A549 (cell line): Measurements from ENCODE around the gene GOLT1B. TPM values are rescaled to one million over a fixed set of nuclear protein-coding genes. Genes with fewer than 3 reads are reported as not detected.

Experiments
- ATAC-seq, 2 experiments: fragments of 200-7000 bp in 1 of 2; fragments of >200 bp in 1 of 2; cut with Nextera tagmentation in 1 of 2; cut with Tn5 transposase in 1 of 2; 3 replicates each; pipeline versions ENCODE4 v1.8.0 to v1.9.1; 2018 to 2020; ENCODE audit warnings: mild to moderate bottlenecking in 1 of 2, moderate library complexity in 1 of 2
- CTCF ChIA-PET: fragments of 300-600 bp; sonication (Branson Sonifier 250); formaldehyde crosslinking; extraction: SDS; loops from one replicate; lab custom pipeline; 2021; ENCODE audit warnings: antibody characterized with exemption, inconsistent platforms; lab: Yijun Ruan, JAX
- POLR2A ChIA-PET: fragments of 350-600 bp; formaldehyde crosslinking; extraction: SDS; loops from one replicate; lab custom pipeline; 2021; ENCODE audit warnings: antibody characterized with exemption, inconsistent platforms; lab: Yijun Ruan, JAX
- DNase-seq, 2 experiments: peaks; one replicate each; pipeline versions ENCODE4 v3.0.0 to v3.0.0-alpha.2; 2011 to 2016; ENCODE audit warnings: low read depth in 1 of 2, low spot score in 1 of 2
- FAIRE-seq: peaks from 2 replicates; lab custom pipeline; 2011; peaks lifted over from hg19 to GRCh38; lab: Jason Lieb, UNC
- H3K27ac ChIP-seq, 2 experiments: fragments of >200 bp; sonication (Bioruptor Twin); formaldehyde crosslinking; 3 replicates each; pipeline ENCODE4 v1.5.1; 2016 to 2017
- H3K4me1 ChIP-seq: fragments of >200 bp; sonication (Bioruptor Twin); formaldehyde crosslinking; 3 replicates; pipeline ENCODE4 v1.6.1; 2016
- H3K4me2 ChIP-seq: fragments of >200 bp; sonication (Bioruptor Twin); formaldehyde crosslinking; 3 replicates; pipeline ENCODE4 v1.6.1; 2016
- H3K4me3 ChIP-seq: fragments of >200 bp; sonication (Bioruptor Twin); formaldehyde crosslinking; 3 replicates; pipeline ENCODE4 v1.5.1; 2016
- H3K9me3 ChIP-seq: fragments of >200 bp; sonication (Bioruptor Twin); formaldehyde crosslinking; 3 replicates; pipeline ENCODE4 v1.6.1; 2016
- BHLHE40 ChIP-seq: IDR thresholded peaks from 2 replicates; pipeline ENCODE4 v1.6.1; 2012; ENCODE audit warnings: low read depth, low read length, inconsistent platforms
- CBX2 ChIP-seq: fragments of 200-600 bp; sonication (generic); IDR thresholded peaks from 2 replicates; pipeline ENCODE4 v1.6.1; 2016; ENCODE audit warnings: low read depth, mild to moderate bottlenecking, borderline replicate concordance
- CEBPB ChIP-seq, 2 experiments: fragments of >200 bp in 1 of 2; sonication (Bioruptor Twin) in 1 of 2; formaldehyde crosslinking in 1 of 2; IDR thresholded peaks; 2 replicates each; pipeline ENCODE4 v1.6.1; 2012 to 2016
- CHD2 ChIP-seq: fragments of 150-350 bp; IDR thresholded peaks from 2 replicates; pipeline ENCODE4 v1.6.1; 2014; ENCODE audit warnings: low read length; ENCODE audit not compliant: partially characterized antibody
- EP300 ChIP-seq, 2 experiments: fragments of >200 bp; sonication (Bioruptor Twin); formaldehyde crosslinking; IDR thresholded peaks; 2 replicates in 1 of 2; 3 replicates in 1 of 2; pipeline ENCODE4 v1.6.1; 2016 to 2017
- ESRRA ChIP-seq: fragments of 150-350 bp; IDR thresholded peaks from 2 replicates; pipeline ENCODE4 v1.6.1; 2014; ENCODE audit warnings: mild to moderate bottlenecking, low read length, borderline replicate concordance
- FOSL2 ChIP-seq, 2 experiments: fragments of 450-650 bp in 1 of 2; fragments of >200 bp in 1 of 2; sonication (Bioruptor Twin) in 1 of 2; formaldehyde crosslinking; IDR thresholded peaks; 2 replicates each; pipeline versions ENCODE4 v1.5.0 to v1.6.1; 2016 to 2020; ENCODE audit warnings: mild to moderate bottlenecking in 1 of 2, moderate library complexity in 1 of 2
- HOXA7 ChIP-seq: fragments of 250-450 bp; sonication (Bioruptor Pico); IDR thresholded peaks from 2 replicates; pipeline ENCODE4 v1.5.0; 2020; ENCODE audit warnings: mild to moderate bottlenecking, moderate library complexity
- HOXB5 ChIP-seq: fragments of 250-450 bp; sonication (Bioruptor Pico); IDR thresholded peaks from 2 replicates; pipeline ENCODE4 v1.5.0; 2020; ENCODE audit warnings: mild to moderate bottlenecking, moderate library complexity
- JUN ChIP-seq, 2 experiments: fragments of >200 bp; sonication (Bioruptor Twin); formaldehyde crosslinking; IDR thresholded peaks; 2 replicates in 1 of 2; 3 replicates in 1 of 2; pipeline ENCODE4 v1.6.1; 2016 to 2017
- JUNB ChIP-seq: fragments of >200 bp; sonication (Bioruptor Twin); formaldehyde crosslinking; IDR thresholded peaks from 2 replicates; pipeline ENCODE4 v1.6.1; 2016
- KDM5A ChIP-seq: fragments of 200-600 bp; sonication (generic); IDR thresholded peaks from 2 replicates; pipeline ENCODE4 v1.6.1; 2016; ENCODE audit warnings: antibody characterized with exemption, mild to moderate bottlenecking
- MAFK ChIP-seq: fragments of 450-650 bp; IDR thresholded peaks from 2 replicates; pipeline ENCODE4 v1.6.1; 2014; ENCODE audit not compliant: partially characterized antibody
- MYC ChIP-seq: IDR thresholded peaks from 2 replicates; pipeline ENCODE4 v1.6.1; 2012; ENCODE audit warnings: mild to moderate bottlenecking, inconsistent platforms, low read length, improper control_type of control experiment, borderline replicate concordance
- NFE2L2 ChIP-seq: fragments of 150-350 bp; conservative IDR thresholded peaks from 2 replicates; pipeline ENCODE4 v1.6.1; 2014; ENCODE audit warnings: low read length
- POLR2AphosphoS2 ChIP-seq: conservative IDR thresholded peaks from 2 replicates; pipeline ENCODE4 v1.6.1; 2012; ENCODE audit warnings: low read length, improper control_type of control experiment, inconsistent platforms
- RARB ChIP-seq: fragments of 250-450 bp; sonication (Bioruptor Pico); IDR thresholded peaks from 2 replicates; pipeline ENCODE4 v1.8.0; 2021; ENCODE audit warnings: mild to moderate bottlenecking, moderate library complexity
- RFX5 ChIP-seq: fragments of 450-650 bp; IDR thresholded peaks from 2 replicates; pipeline ENCODE4 v1.7.1; 2014; ENCODE audit warnings: antibody characterized with exemption, mild to moderate bottlenecking, moderate library complexity
- RNF2 ChIP-seq: fragments of 200-600 bp; sonication (generic); IDR thresholded peaks from 2 replicates; pipeline ENCODE4 v1.6.1; 2016; ENCODE audit warnings: low read depth, mild to moderate bottlenecking, antibody characterized with exemption, moderate library complexity, borderline replicate concordance
- SMC3 ChIP-seq: fragments of >200 bp; sonication (Bioruptor Twin); formaldehyde crosslinking; IDR thresholded peaks from 3 replicates; pipeline ENCODE4 v1.6.1; 2018; ENCODE audit warnings: inconsistent platforms
- SREBF2 ChIP-seq: fragments of 450-650 bp; IDR thresholded peaks from 2 replicates; pipeline ENCODE4 v1.6.1; 2014; ENCODE audit warnings: mild to moderate bottlenecking, moderate library complexity
- TFCP2L1 ChIP-seq: fragments of 250-450 bp; sonication (Bioruptor Pico); IDR thresholded peaks from 2 replicates; pipeline ENCODE4 v1.5.0; 2021; ENCODE audit warnings: mild to moderate bottlenecking
- TP53 ChIP-seq: fragments of 250-450 bp; sonication (Bioruptor Pico); IDR thresholded peaks from 2 replicates; pipeline ENCODE4 v1.5.0; 2021; ENCODE audit warnings: mild to moderate bottlenecking, moderate library complexity
- ZNF302 ChIP-seq: fragments of 250-450 bp; sonication (Bioruptor Pico); IDR thresholded peaks from 2 replicates; pipeline ENCODE4 v1.9.0; 2021; ENCODE audit warnings: inconsistent platforms, mild to moderate bottlenecking, moderate library complexity
- WGBS: methylation state at CpG from one replicate; pipeline ENCODE4 v1.1.6; 2017; ENCODE audit errors: missing lambda C conversion rate; 5-methylcytosine and 5-hydroxymethylcytosine counted together
- polyA plus RNA-seq, 4 experiments: library from polyadenylated mRNA; depleted of rRNA in 3 of 4; stranded (reverse); fragments of >200 nt; fragmentation: RNase III in 1 of 4; extraction: RNeasy Plus Mini Kit Qiagen cat#74134 plus additional on column Dnase treatment in 1 of 4; gene quantifications; 2 replicates in 3 of 4; 3 replicates in 1 of 4; pipeline ENCODE4 v1.2.3, GENCODE V29; 2011 to 2017
- TF ChIP-seq, protein P1 (sequence below): fragments of 200-600 bp; sonication (generic); IDR thresholded peaks from 2 replicates; pipeline ENCODE4 v1.6.1; 2016; ENCODE audit warnings: antibody characterized with exemption, mild to moderate bottlenecking, moderate library complexity
- TF ChIP-seq, protein P2 (sequence below): fragments of >200 bp; sonication (Bioruptor Twin); formaldehyde crosslinking; IDR thresholded peaks from 3 replicates; pipeline ENCODE4 v1.6.1; 2016
- TF ChIP-seq, protein P3 (sequence below): fragments of 250-450 bp; sonication (Bioruptor Pico); IDR thresholded peaks from 2 replicates; pipeline ENCODE4 v1.5.0; 2021; ENCODE audit warnings: mild to moderate bottlenecking, moderate library complexity, borderline replicate concordance

GOLT1B gene
- polyA plus RNA-seq, 2 of the 4 experiments (the other 2 are of a cell fraction): 73.4 to 80.4 TPM

DNA sequence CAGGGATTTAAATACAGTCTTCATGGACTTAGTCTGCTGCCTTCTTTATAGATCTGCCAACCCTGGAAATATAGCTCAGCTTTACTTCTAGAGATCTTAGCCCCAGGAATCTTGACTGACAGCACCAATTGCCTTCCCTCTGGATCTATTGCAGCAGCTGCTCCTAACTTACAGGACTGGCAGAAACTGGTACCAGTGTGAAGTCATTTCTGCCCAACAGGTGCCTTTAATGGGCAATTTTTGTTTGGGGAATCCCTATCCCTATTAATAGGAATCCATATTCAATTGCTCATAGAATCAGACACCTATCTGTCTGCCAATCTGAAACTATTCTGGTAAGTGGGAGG, 51.7 kb downstream of the GOLT1B start:
- H3K9me3 ChIP-seq: no peaks in the 10 kb centered on the region
- CTCF ChIA-PET: interaction anchor here (1.4 kb wide), 1 partner anchor 11 kb away, joined by 4 read pairs; no protein-coding TSS in a partner anchor
- TF ChIP-seq TFCP2L1 (CRISPR knock-in tag) (no peak), ZNF302 (CRISPR knock-in tag) (no peak), CHD2 (no peak), RARB (no peak), TP53 (CRISPR knock-in tag) (no peak), JUN (IDR thresholded peaks at IDR 0.05) (no peak), RNF2 (no peak), MYC (no peak), HOXB5 (CRISPR knock-in tag) (no peak), NFE2L2 (no peak)
- no peak; a peak in 1 of 6 replicates for ATAC-seq
- no peak overlapping the region for H3K4me2 ChIP-seq
- no peak for DNase-seq
- no peaks in the 10 kb centered on the region for H3K4me1 ChIP-seq
- POLR2A ChIA-PET: no interaction called here
- no peak for FAIRE-seq
- no peak overlapping the region for H3K27ac ChIP-seq
- no peak overlapping the region for H3K4me3 ChIP-seq

DNA sequence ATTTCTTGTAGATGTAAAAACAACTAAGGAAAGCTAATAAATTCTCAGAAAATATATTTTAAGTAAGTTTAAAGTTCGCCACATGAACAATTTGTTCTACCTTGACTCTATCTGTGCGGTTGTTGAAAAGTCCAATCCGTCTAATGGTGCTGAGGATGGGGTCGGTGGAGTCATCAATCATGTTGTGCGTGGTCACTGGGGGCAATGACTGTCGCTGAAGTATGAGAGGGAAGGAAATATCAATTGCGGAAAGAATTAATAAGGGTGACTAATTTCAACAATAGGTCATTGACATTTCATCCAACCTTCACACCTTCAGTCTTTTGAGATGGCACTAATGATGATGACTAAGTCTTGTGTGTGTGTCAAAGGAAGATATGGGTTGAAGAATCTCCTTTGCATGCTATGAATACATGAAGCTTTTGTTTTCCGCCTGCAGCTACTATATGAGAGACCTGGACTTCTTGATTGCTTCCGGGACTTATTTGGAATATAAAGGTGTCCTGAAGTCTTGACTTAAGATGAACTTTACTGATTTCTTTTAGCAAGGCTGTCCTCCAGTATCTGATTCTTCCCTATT, 56.6 kb downstream of the GOLT1B start:
- WGBS: 82% methylated on average over 9 of the region's 9 CpGs

DNA sequence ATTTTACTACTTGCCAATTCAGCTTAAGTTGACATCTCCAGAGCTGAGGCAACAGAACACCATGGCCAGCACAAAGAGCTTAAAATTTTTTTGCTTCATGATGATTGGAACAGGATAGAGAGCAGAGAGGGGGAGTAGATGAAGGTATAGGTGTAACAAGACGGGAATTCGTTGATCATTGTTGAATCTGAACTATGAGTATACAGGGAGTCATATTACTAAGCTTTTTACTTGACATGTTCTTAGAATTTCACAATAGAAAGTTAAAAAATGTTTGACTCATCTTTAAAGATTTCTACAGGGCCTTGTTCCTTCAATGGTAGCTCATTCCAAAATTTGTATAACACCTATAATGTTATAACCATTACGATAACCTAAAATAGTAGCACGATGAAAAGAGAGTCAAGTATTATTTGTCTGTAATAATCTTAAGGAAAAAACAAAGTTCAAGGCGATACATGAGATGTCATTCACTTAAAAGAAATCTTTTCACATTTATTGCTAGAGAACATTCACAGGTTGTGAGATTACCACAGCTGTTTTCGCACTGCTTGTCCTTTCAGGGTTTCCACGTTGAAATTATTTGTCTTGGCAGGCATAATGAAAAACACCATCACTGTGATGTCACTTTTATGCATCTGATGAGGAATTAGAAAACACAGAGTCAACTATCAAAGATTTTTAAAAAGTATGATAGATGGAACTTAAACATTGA, 58.4 kb downstream of the GOLT1B start:
- no peak overlapping the region for H3K4me3 ChIP-seq
- peak overlapping the region; percentile 63 to 78; a peak in 5 of 6 replicates for H3K27ac ChIP-seq
- peak; percentile 92 to 97 for ATAC-seq
- H3K4me2 ChIP-seq: peak overlapping the region; percentile 58
- peak; percentile 96 for FAIRE-seq
- ChIA-PET POLR2A (interaction anchor here (0.7 to 1.9 kb wide), 4 partner anchors 58 to 984 kb away, joined by 3 to 12 read pairs (median 6); partner anchors contain the start of genes C2CD5, GOLT1B, LDHB and RECQL), CTCF (interaction anchor here (1.1 to 2.0 kb wide), 2 partner anchors 33 to 121 kb away, joined by 4 to 11 read pairs; no protein-coding TSS in a partner anchor)
- no peaks in the 10 kb centered on the region for H3K9me3 ChIP-seq
- peaks cover 54% of the 10 kb centered on the region for H3K4me1 ChIP-seq
- DNase-seq: peak; percentile 19 to 74
- WGBS: 5% methylated on average over 7 of the region's 7 CpGs
- TF ChIP-seq EP300 (IDR thresholded peaks at IDR 0.05): peak in 1 of 2 experiments; percentile 49; a peak in 2 of 5 replicates
- TF ChIP-seq, protein P1, sequence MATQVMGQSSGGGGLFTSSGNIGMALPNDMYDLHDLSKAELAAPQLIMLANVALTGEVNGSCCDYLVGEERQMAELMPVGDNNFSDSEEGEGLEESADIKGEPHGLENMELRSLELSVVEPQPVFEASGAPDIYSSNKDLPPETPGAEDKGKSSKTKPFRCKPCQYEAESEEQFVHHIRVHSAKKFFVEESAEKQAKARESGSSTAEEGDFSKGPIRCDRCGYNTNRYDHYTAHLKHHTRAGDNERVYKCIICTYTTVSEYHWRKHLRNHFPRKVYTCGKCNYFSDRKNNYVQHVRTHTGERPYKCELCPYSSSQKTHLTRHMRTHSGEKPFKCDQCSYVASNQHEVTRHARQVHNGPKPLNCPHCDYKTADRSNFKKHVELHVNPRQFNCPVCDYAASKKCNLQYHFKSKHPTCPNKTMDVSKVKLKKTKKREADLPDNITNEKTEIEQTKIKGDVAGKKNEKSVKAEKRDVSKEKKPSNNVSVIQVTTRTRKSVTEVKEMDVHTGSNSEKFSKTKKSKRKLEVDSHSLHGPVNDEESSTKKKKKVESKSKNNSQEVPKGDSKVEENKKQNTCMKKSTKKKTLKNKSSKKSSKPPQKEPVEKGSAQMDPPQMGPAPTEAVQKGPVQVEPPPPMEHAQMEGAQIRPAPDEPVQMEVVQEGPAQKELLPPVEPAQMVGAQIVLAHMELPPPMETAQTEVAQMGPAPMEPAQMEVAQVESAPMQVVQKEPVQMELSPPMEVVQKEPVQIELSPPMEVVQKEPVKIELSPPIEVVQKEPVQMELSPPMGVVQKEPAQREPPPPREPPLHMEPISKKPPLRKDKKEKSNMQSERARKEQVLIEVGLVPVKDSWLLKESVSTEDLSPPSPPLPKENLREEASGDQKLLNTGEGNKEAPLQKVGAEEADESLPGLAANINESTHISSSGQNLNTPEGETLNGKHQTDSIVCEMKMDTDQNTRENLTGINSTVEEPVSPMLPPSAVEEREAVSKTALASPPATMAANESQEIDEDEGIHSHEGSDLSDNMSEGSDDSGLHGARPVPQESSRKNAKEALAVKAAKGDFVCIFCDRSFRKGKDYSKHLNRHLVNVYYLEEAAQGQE: no peak
- TF ChIP-seq FOSL2 (IDR thresholded peaks at IDR 0.05): peak; percentile 69
- TF ChIP-seq FOSL2 (CRISPR knock-in tag; IDR thresholded peaks at IDR 0.05): peak; percentile 71
- no peak for TF ChIP-seq KDM5A
- TF ChIP-seq BHLHE40: no peak
- peak; percentile 70 to 78 for TF ChIP-seq CEBPB (IDR thresholded peaks at IDR 0.05)
- TF ChIP-seq JUN (IDR thresholded peaks at IDR 0.05): peak; percentile 29 to 49; a peak in 2 of 5 replicates
- TF ChIP-seq JUNB: peak; percentile 84

More for the DNA sequence above, 56.6 kb downstream of the GOLT1B start:
- no peak overlapping the region for H3K4me2 ChIP-seq
- H3K9me3 ChIP-seq: no peaks in the 10 kb centered on the region
- FAIRE-seq (no peak), ATAC-seq (no peak), DNase-seq (no peak)
- H3K4me1 ChIP-seq: peaks cover 40% of the 10 kb centered on the region
- CTCF ChIA-PET: interaction anchor here (0.7 kb wide), 1 partner anchor 140 kb away, joined by 4 read pairs; no protein-coding TSS in a partner anchor
- H3K27ac ChIP-seq: peak overlapping the region; percentile 8 to 59; a peak in 1 of 6 replicates
- TF ChIP-seq MAFK: no peak
- TF ChIP-seq, protein P2, sequence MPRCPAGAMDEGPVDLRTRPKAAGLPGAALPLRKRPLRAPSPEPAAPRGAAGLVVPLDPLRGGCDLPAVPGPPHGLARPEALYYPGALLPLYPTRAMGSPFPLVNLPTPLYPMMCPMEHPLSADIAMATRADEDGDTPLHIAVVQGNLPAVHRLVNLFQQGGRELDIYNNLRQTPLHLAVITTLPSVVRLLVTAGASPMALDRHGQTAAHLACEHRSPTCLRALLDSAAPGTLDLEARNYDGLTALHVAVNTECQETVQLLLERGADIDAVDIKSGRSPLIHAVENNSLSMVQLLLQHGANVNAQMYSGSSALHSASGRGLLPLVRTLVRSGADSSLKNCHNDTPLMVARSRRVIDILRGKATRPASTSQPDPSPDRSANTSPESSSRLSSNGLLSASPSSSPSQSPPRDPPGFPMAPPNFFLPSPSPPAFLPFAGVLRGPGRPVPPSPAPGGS: no peak
- TF ChIP-seq, protein P3, sequence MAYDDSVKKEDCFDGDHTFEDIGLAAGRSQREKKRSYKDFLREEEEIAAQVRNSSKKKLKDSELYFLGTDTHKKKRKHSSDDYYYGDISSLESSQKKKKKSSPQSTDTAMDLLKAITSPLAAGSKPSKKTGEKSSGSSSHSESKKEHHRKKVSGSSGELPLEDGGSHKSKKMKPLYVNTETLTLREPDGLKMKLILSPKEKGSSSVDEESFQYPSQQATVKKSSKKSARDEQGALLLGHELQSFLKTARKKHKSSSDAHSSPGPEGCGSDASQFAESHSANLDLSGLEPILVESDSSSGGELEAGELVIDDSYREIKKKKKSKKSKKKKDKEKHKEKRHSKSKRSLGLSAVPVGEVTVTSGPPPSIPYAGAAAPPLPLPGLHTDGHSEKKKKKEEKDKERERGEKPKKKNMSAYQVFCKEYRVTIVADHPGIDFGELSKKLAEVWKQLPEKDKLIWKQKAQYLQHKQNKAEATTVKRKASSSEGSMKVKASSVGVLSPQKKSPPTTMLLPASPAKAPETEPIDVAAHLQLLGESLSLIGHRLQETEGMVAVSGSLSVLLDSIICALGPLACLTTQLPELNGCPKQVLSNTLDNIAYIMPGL (CRISPR knock-in tag): no peak
- no peak for TF ChIP-seq HOXA7 (CRISPR knock-in tag)
- TF ChIP-seq RARB: no peak
- TF ChIP-seq RFX5: no peak
- no peak for TF ChIP-seq CEBPB (IDR thresholded peaks at IDR 0.05)
- TF ChIP-seq SREBF2: no peak
- no peak for TF ChIP-seq SMC3
- TF ChIP-seq POLR2AphosphoS2: no peak
- no peak for TF ChIP-seq HOXB5 (CRISPR knock-in tag)
- no peak for TF ChIP-seq ESRRA
- no peak for TF ChIP-seq CBX2
- TF ChIP-seq ZNF302 (CRISPR knock-in tag): no peak
- POLR2A ChIA-PET: no interaction called here
- no peak overlapping the region for H3K4me3 ChIP-seq
